Activated T-helper 1 cell treated with anti-CD3 and anti-CD28 coated beads, Interleukin-2, amount 50 U/mL, for 16 hours (primary cell): ENCODE data around the gene PPP2R2C.

Experiments used
- DNase-seq, 2 donors: peaks; one replicate each; pipeline ENCODE4 v3.0.0-alpha.2; 2020; ENCODE audit warnings: low read depth in 1 of 2, low spot score in 1 of 2

PPP2R2C gene

DNA sequence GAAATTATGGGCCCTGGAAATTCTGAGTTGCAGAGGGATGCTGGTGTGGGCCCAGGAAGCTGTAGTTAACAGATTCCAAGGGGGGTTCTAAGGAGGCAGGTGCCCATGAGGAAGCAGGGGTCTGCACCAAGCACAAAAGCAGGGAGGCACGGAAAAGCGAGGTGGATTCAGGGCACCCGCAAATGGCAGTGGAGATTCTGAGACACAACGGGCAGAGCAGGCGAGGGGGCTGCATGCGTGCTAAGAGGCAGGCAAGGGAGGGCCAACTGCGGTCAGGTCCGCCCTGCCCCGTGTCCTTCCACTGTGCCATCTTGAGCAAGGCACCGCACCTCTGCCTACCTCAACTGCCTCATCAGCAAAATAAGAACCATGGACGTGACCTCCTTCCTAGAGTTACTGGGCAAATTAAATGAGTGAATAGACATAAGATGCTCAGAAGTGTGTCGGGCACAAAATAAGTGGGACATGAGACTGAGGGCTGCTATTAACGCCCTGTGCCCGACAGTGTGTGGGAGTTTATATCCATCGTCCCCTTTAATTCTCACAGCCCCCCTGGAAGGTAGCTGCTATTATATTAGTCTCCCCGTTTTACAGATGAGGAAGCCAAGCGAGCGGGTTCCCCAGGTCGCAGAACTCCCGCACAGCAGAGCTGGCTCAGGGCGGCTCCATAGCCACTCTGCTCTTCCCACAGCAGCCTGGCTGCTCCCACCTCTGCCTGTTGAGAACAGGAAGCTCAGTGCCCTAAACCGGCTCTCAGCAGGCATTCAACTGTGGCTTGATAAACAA is 67.6 kb downstream of the PPP2R2C start:
- no peak for DNase-seq

DNA sequence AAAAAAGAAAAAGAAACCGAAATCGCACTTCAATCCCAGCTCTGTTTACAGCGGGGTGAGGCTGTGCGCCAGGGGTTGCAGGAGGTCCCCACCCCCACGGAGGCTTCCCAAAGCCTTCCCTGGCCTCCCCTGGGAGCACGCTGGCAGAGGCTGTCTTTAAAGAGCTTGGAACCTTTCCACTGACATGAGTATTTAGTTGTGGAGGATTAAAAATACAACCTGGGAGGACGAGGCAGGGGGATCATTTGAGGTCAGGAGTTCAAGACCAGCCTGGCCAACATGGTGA is 69.1 kb downstream of the PPP2R2C start:
- no peak for DNase-seq

DNA sequence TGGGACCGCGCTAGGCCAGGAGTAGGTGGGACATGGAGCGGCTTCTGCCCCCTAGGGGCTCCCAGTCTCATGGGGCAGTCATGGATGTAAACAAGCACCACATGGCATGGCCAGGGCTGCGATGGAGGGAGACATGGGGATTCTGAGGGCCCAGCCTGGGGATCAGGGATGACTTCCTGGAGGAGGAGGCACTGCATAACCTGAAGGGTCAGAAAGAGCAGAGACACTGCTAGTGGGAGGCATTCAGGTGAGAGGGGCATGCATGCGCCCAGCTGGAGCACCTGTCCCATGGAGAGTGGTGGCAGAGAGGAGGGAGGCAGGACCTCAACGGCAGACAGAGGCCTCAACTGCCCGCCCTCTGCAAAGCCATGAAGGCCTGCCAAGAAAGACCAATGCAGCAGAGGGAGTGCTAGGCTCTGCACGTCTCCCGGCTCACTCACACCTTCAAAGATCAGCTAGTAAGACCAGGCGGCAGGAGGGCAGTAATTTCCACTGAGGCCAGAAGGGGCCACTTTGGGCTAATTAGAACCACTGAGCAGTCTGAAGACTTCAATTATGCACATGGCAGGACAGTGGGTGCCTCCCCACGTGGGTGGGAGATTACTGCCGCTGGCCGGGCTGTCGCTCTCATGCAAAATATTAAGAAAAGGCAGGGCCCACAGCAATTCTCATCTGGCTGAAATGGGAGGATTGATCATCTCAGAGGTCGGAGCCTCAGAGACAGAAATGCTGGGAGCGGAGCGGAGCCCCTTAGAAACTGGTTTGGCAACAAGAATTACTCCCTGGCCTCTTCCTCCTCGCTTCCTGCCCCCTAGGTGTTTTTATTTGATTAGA is 69.6 kb downstream of the PPP2R2C start:
- no peak for DNase-seq

DNA sequence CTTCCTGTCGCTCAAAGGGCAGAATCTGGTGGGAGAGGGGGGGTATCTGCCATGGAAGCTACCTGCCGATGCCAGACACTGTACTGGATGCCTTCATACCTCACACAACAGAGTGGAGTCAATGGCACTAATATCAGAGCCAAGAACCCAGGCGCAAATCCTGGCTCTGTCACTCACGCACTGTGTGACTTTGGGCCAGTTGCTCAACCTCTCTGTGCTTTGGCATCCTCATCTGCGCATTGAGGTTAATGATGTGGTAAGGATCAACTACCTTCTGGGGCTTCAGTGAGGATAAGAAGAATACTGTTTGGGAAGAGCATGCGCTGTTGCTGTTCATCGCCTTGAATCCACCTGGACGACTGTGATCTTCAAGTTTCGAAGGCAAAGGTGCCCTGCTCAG is 70.6 kb downstream of the PPP2R2C start:
- DNase-seq = no peak

DNA sequence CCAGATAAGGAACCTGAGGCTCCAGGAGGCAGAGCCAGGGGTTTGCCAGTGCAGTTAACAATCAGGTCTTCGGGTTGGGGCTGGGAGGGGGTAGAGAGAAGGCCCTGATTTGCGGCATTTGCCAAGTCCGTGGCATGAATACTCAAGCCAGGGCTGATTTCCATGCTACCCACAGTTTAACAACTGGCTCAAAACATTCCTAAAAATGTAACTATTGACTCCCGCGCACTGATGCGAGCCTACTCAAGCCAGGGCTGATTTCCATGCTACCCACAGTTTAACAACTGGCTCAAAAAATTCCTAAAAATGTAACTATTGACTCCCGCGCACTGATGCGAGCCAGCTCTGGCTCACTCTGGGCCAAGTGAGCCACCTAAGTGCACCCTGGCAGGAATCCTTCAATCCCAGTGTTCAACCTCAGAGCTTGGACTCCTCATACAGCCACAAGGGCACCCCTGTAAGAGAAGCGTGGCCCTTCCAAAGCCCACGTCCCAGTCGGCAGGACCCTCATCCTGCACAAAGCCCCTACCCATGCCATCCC is 75.6 kb downstream of the PPP2R2C start:
- DNase-seq = no peak

DNA sequence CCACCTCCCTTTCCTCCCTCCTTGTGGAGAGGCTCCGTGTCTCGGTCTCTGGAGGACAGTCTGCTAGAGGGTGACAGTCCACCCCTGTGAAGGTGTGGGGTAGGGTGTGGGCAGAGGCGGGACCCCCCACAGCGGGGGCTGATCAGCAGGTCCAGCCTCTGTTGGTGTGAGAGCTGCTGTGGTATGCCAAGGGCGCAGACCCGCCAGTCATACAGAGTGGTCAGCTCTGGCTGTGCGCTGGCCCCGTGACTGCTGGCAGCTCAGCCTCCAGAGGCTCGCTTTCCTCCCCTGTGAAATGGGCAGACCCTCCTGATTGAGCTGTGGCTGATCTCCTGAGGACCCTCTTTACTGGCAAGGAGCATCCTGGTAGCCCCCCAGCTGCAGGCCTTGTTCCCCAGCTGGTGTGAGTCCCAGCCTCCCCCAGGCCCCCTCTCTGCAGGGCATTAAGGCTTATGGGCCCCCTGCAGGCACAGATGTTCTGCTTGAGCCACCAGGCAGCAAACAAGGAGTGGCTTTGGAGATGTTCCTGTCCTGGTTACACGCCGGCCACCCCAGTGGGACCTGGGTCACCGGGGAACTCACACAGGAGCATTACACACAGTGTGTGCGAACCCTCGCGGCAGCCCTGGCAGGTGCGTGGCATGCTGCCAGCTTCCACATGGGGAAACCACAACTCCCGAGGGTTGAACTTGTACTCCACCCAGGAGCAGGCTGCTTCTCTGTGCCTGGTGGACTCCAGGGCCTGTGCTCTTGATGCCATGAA is 76.8 kb downstream of the PPP2R2C start:
- DNase-seq = no peak

DNA sequence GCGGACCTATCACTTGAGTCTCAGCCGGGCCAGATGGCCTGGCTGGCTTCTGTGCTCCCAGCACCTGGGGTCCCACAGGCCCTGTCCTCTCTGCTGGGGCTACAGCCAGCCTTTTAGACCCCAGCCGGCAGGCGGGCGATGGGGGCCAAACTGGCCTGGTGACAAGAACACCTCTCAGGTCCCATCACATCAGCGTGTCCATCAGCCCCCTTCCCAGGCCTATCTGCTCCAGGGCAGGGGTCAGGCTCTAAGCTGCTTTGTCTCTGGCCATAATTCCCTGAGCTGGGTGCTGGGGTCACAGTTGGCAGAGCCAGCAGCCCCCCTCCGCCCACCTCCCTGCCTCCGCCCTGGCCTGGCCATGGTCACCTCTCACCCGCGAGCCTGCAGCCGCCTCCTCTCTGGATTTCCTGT is 77.7 kb downstream of the PPP2R2C start:
- no peak for DNase-seq

DNA sequence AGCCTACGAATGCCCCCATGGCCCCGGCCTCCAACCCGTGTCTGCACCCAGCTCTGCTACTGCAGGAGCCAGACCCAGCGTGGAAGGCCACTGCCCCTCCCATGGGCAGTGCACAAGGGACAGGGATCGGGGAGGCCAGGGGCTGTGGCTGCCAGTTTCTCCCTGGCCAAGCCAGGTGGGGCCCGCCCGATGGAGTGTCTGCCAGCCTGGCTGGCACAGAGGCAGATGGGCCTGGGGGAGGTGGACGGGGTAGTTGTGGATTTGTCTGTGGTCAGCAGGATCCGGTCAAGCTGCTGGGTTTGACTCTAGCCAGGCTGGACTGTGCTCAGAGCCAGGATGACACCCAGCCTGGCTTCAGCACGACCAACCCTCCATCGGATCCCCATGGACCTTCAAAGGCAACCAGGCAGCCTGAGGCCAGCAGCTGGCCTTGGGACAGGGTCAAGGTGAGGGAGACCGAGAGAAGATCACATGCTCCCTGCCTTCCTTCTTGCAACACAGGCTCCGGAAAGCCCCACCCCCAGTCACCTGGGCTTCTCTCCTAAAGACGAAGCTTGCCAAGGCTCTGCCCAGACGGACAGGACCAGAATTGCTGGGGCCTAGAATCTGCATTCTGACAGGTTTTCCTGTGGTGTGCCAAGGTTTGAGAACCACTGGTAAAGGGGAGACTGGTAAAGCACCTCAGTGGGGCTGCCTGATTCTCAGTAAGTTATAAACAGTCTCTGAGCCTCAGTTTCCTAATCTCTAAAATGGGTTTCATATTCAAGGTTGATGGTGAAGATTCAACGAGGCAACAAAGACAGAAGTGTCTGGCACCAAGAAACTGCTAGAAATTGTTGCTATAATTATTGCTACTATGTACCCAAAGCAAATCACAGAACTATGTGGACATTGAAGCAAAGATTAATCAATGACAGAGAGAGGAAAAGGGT is 78.6 kb downstream of the PPP2R2C start:
- DNase-seq = no peak

DNA sequence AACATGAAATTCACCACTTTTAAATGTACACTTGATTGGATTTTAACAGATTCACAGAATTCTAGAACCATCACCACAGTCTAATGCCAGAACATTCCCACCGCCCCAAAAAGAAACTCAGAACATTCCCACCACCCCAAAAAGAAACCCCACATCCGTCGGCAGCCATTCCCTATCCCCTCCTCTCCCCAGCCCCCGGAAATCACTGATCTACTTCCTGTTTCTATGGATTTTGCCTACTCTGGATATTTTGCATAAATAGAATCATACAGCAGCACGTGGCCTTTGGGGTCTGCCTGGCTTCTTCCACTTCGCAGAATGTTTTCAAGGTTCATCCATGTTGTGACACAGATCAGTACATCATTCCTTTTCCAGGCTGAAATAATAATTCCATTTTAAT is 79.3 kb downstream of the PPP2R2C start:
- DNase-seq = no peak

DNA sequence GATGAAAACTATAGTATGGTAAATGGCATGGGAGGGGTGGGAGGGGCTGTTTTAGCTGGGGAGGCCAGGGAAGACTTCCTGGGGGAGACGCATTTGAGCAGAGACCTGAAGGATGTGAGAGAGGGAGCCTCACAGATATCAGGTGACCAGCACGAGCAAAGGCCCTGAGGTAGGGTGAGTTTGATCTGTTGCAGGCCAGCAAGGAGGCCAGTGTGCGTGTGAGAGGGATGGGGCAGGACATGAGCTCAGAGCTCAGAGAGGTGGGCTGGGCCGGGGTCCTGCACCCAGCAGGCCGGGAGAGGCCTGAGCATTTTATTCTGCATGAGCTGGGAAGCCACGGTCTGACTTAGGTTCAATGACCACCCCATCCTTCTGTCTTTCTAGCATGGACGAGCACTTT is 80.0 kb downstream of the PPP2R2C start:
- no peak for DNase-seq

DNA sequence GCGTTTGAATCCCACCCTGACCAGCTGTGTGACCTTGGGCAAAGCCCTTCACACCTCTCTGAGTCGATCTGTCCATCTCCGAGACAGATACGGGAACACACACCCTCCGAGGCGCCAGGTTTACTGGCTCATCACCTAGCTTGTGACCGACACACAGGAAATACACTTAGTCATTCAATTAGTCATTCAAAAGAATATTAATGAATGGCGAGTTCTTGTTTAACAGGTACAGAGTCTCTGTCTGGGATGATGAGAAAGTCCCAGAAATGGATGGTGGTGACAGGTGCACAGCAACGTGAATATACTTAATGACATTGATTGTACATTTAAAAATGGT is 80.6 kb downstream of the PPP2R2C start:
- DNase-seq = no peak

DNA sequence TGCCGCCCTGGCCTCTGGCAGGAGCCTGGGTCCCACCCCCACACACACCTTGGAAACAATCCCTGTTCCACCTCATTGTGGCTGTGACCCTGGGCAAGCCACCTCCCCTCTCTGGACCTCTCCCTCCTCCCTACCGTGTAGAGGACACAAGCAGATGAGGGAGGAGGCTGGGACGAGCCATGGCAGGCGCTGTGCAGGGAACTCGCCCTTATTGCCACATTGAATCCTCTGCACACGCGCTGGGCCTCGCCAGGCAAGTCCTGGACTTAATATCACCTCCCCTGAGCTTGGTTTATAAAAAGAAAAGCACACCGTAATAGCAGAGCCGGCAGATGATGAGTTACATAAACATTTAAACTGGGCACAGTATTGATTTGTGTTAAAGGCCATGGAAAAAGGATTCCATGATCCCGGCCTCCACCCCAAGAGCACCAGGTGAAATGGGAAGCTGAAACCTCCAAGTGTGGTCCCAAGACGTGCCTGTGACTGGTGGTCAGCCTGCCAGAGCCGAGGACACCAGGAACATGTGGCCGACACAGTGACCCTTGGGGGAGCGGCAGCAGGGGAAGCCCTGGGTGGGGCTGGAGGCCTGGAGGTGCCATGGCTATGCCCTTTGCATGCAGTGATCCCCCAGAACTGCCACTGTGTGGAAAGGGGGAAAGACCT is 81.1 kb downstream of the PPP2R2C start:
- DNase-seq = no peak

DNA sequence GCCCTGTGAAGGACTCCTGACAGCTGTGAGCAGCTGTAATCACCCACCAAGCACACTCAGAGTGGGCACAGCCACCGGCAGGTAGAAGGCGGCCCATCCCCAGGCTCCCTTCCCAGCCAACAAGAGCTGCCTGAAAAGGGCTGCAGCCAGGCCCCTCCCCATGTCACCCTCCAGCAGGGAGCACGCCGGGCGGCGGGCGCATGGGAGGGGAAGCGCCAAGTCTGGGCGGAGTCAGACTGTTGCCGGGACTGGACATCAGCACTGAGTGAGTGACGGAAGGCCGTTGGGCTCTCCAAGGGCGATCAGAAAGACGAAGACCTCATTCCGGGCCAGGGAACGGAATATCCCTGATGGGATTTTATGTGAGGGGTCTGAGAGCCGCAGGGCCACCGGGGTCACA is 82.1 kb downstream of the PPP2R2C start:
- DNase-seq = no peak

DNA sequence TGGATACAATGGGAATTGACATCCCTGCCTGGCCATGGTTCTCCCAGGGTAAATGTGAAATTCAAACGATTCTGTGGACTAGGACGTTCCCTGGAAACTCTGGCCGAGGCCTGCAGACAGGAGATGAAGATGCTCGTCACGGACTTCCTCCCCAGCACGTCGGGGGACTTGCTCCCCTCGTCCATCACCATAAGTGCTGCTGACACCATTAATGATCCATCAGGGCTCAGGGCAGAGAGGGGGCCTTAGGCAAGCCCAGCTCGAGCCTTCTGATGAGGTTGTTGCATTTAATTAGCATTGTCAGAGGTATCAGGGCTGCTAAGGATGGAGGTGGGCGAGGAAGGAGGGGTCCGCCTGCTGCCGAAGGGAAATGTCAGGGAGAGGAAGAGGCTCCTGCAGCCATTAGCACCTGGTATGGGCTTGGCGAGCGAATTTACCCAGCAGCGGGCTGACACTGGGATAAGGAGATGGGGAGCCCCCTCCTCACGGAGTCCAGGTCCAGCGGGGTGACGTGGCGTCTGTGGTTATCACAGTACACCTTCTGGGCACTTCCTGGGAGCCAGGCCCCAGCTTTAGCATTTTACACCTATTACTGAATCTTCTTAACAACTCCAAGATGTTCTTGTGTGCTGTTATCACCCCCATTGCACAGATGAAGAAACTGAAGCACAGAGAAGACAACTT is 83.1 kb downstream of the PPP2R2C start:
- DNase-seq = no peak

DNA sequence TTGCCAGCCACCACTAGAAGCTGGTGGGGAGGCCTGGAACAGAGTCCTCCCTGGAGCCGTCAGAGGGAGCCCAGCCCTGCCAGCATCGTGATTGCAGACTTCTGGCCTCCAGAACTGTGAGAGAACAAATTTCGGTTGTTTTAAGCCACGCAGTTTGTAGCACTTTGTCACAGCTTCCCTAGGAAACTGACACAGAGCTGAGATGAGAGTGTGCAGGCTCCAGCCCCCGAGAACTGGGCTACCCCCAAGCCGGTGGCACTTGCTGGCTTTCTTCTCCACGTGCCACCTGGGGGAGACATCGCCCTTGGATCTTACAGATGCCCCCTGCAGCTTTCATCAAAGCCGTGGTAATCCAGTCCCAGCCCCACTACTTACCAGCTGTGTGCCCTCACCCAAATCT is 83.7 kb downstream of the PPP2R2C start:
- DNase-seq = no peak

DNA sequence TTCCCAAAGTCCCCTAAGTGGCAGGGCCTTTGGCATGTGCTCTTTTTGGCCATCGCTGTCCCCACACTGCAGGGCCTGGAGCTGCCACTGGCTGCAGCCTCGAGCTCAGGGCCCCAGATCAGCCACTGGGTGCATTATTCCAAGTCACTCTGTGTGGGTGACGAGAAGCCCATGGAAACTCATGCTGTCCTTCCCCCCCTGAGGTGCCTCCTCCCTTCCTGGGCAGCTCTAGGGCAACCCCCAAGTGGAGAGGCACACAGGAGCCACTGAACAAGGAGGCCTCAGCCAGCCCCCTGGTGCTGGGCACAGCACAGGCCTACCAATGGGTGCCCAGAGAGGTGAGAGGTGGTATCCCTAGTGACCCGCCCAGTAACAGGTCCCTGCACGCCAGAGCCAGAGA is 84.5 kb downstream of the PPP2R2C start:
- no peak for DNase-seq

DNA sequence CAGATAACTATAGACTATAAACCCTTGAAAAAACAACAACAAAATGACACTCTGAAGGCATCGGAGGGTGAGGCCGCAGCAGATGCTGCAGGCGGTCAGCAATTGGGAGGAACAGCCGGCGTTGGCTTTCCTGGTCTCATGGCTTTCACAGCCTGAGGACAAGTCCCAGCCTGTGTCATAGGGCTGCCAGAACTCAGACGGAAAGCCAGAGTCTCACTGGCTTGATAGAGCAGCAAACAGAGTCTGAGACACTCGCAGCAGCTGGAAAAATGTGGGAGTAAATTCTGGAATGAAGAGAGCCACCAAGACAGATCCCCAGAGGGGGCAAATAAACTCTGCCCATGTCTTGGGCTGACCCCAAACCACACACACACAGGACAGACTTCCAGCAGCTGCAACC is 86.3 kb downstream of the PPP2R2C start:
- no peak for DNase-seq

DNA sequence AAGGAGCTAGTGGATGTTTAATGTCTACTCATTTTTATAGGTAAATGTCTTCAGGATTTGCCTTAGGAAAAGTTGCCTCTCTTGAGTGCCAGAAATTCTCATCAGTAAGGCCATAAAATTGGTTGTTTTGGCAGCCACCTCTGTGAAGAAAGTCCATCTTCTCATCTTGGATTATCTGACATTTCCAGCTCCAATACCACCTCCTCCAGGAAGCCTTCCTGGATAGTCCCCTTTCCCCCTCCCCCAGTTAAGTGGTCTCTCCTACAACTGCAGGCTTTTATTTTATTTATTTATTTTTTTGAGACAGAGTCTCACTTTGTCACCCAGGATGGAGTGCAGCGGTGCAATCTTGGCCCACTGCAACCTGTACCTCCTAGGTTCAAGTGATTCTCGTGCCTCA is 87.1 kb downstream of the PPP2R2C start:
- no peak for DNase-seq

DNA sequence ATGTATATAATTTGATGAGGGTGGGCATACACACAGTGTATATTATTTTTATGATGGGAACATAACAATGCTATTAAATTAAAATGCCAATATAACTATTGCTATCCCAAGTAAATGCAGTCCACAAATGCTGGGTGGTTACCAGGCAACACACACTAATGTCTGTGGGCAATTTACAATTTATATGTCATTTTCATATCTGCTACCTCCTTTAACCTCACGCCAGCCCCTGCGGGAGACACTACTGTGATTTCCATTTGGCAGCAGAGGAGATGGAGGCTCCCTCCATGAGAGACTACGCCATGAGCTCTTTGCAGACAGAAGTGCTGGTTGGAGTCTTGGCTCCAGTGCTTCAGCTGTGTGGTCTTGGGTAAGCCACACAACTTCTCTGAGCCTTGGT is 87.9 kb downstream of the PPP2R2C start:
- no peak for DNase-seq

DNA sequence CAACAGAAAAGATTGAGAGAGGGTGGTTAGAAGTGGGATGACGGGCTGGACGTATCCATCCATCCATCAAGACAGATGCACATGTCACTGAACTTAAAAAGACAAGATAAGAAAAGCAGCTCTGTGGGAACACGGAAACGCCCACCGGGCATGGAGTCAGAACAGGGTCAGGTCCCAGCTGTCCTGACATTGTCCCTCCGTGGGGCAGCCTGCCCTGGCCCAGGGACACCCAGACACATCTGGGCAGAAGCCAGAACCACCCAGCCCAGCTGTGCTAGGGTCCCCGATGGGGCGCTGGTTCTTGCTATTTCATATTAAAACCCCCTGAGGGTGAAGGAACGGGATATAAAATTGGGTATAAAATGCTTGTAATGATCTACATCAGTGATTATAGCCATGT is 88.5 kb downstream of the PPP2R2C start:
- no peak for DNase-seq
